ENCODE measurements around the gene SSUH2.

- TF ChIP-seq CTCF (IDR thresholded peaks at IDR 0.05) (no peak), POLR2A (IDR thresholded peaks at IDR 0.05) (no peak)
Measured at GRCh38 chr3:8652324-8652987, 7.9 kb upstream of the SSUH2 start.

All from adrenal gland (tissue), 5 donors.